Gastroesophageal sphincter (tissue), 4 donors: ENCODE results near the gene TRIM77. TPM values are rescaled to one million over a fixed set of nuclear protein-coding genes. Genes with fewer than 3 reads are reported as not detected.
"Not testable (repeated sequence)": the region's sequence is repeated elsewhere in the genome, so short reads cannot be mapped to it uniquely, and the experiment has no call there.

Source experiments
- ATAC-seq: fragments of 150-250 bp; one replicate; pipeline ENCODE4 v1.9.1; 2016; ENCODE audit warnings: mild to moderate bottlenecking, moderate library complexity
- H3K27ac ChIP-seq, 4 donors: fragments of 200-600 bp; sonication (generic) in 3 of 4; 1 replicate in 3 of 4; 2 replicates in 1 of 4; pipeline ENCODE4 v1.5.1; 2016 to 2019
- H3K27me3 ChIP-seq: fragments of 200-600 bp; sonication (generic); one replicate; pipeline ENCODE4 v1.5.1; 2019
- H3K36me3 ChIP-seq, 2 donors: fragments of 200-600 bp; sonication (generic); one replicate each; pipeline ENCODE4 v1.5.1; 2019; ENCODE audit warnings: control low read depth in 1 of 2
- H3K4me1 ChIP-seq, 3 donors: fragments of 200-600 bp; sonication (generic); 1 replicate in 2 of 3; 2 replicates in 1 of 3; pipeline ENCODE4 v1.5.1; 2016 to 2019; ENCODE audit warnings: control low read depth in 2 of 3
- H3K4me3 ChIP-seq, 2 donors: fragments of 200-600 bp; sonication (generic); one replicate each; pipeline ENCODE4 v1.5.1; 2019; ENCODE audit warnings: mild to moderate bottlenecking in 1 of 2, moderate library complexity in 1 of 2
- H3K9me3 ChIP-seq, 3 donors: fragments of 200-600 bp; sonication (generic); one replicate each; pipeline ENCODE4 v1.5.1; 2017 to 2019; ENCODE audit warnings: control low read depth in 2 of 3
- CTCF ChIP-seq, 4 experiments: fragments of 200-600 bp in 2 of 4; fragments of 450-650 bp in 2 of 4; sonication (generic) in 1 of 4; IDR thresholded peaks; one replicate each; pipeline ENCODE4 v1.5.1; 2017 to 2019; ENCODE audit warnings: antibody characterized with exemption in 4 of 4, mild to moderate bottlenecking in 2 of 4, moderate library complexity in 2 of 4
- EP300 ChIP-seq: sonication (generic); formaldehyde crosslinking; IDR thresholded peaks from one replicate; pipeline ENCODE4 v1.6.1; 2017; ENCODE audit warnings: antibody characterized with exemption, mild to moderate bottlenecking
- POLR2A ChIP-seq, 2 donors: fragments of 450-650 bp; IDR thresholded peaks; one replicate each; pipeline ENCODE4 v1.6.1; 2017; ENCODE audit warnings: antibody characterized with exemption in 2 of 2, mild to moderate bottlenecking in 2 of 2, moderate library complexity in 1 of 2
- POLR2AphosphoS5 ChIP-seq: sonication (generic); formaldehyde crosslinking; IDR thresholded peaks from one replicate; pipeline ENCODE4 v1.6.1; 2017; ENCODE audit warnings: antibody characterized with exemption
- WGBS, 2 donors: methylation state at CpG; one replicate each; pipeline ENCODE4 v1.1.5; 2018; ENCODE audit warnings: low coverage in 1 of 2; 5-methylcytosine and 5-hydroxymethylcytosine counted together
- total RNA-seq, 4 donors: library from RNA; depleted of rRNA; stranded (reverse); fragments of >200 nt; gene quantifications; one replicate each; pipeline ENCODE4 v1.1.0, GENCODE V29; 2016

TRIM77 gene, protein sequence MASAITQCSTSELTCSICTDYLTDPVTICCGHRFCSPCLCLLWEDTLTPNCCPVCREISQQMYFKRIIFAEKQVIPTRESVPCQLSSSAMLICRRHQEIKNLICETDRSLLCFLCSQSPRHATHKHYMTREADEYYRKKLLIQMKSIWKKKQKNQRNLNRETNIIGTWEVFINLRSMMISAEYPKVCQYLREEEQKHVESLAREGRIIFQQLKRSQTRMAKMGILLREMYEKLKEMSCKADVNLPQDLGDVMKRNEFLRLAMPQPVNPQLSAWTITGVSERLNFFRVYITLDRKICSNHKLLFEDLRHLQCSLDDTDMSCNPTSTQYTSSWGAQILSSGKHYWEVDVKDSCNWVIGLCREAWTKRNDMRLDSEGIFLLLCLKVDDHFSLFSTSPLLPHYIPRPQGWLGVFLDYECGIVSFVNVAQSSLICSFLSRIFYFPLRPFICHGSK
- total RNA-seq: not detected

DNA sequence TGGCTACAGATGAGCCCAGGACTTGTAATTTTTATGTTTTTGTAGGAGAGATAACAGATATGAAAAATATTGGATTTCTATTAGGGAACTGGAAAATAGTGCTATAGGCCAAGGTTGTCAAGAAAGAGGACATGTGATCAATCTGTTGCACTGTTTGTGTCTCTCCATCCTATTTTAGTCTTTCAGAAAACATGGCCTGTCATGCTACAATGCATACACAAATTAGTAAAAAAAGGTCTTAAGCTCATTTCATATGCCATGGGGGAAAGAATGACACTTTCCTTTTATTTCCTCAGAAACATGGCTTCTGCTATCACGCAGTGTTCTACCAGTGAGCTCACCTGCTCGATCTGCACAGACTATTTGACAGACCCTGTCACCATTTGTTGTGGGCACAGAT is at the start of gene TRIM77:
TRIM77 (plus strand) TSS at position 301 of the 400 bp plus-strand sequence; CDS start at position 301, 0 bp downstream.
- H3K4me3 ChIP-seq, H3K4me1 ChIP-seq, H3K9me3 ChIP-seq, H3K36me3 ChIP-seq, H3K27me3 ChIP-seq, ATAC-seq, H3K27ac ChIP-seq: not testable (repeated sequence)
- 86 to 87% methylated on average over 2 of the region's 2 CpGs for WGBS, 2 donors

DNA sequence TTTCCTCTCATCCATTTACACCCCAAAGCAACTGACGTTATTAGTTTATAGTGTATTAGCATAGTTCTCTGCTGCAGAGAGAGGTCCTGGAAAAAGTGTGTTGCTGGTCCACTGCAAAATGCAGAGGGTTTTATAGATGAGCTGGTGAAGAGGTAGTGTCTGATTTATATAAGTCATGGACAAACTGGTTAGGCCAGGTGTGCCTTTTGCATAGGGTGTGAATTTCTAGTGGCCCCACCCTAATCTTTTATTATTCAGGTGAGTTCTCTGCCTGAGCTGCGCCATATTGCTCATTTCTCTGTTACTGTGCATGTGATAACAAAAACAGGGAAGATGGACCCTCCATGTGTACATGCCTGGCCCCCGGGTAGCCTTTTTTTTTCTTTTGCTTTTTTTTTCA is 43.1 kb upstream of the TRIM77 start:
- Histone ChIP-seq H3K27ac (no peak overlapping the region), H3K27me3 (no peaks in the 10 kb centered on the region), H3K9me3 (no peaks in the 10 kb centered on the region), H3K36me3 (no peaks in the 10 kb centered on the region), H3K4me1 (no peaks in the 10 kb centered on the region), H3K4me3 (no peak overlapping the region)
- no peak for TF ChIP-seq CTCF (IDR thresholded peaks at IDR 0.05)
- TF ChIP-seq POLR2A (IDR thresholded peaks at IDR 0.05): no peak
- TF ChIP-seq EP300: no peak
- TF ChIP-seq POLR2AphosphoS5: no peak
- no peak for ATAC-seq
- 86 to 93% methylated on average over 3 of the region's 3 CpGs for WGBS, 2 donors

DNA sequence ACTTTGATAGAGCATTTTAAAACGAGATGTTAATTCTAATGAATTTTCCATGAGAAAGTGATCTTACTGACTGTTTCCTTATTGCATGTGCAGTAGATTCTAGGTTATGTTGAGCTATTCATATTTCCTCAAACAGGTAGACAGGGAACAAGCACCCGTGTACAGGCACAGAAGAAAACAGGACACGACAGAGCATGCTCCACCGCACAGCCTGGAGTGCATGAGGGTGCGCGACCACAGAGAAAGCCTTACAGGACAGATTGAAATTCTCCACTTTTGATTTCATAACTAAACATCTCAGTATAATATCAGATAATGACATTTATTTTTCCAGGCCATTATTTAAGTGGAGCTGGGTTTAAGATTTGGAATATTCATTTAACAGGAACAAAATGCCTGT is 41.9 kb upstream of the TRIM77 start:
- WGBS, 2 donors: 56 to 70% methylated on average over 5 to 6 of the region's 6 CpGs
- ATAC-seq, H3K36me3 ChIP-seq, H3K4me3 ChIP-seq, H3K9me3 ChIP-seq, H3K4me1 ChIP-seq, H3K27ac ChIP-seq, H3K27me3 ChIP-seq: not testable (repeated sequence)

- not testable (repeated sequence) for H3K4me1 ChIP-seq, H3K36me3 ChIP-seq, ATAC-seq, H3K4me3 ChIP-seq, H3K27ac ChIP-seq, H3K9me3 ChIP-seq, H3K27me3 ChIP-seq
These were observed 40.5 kb upstream of the TRIM77 start for GRCh38 chr11:89669586-89669985.

DNA sequence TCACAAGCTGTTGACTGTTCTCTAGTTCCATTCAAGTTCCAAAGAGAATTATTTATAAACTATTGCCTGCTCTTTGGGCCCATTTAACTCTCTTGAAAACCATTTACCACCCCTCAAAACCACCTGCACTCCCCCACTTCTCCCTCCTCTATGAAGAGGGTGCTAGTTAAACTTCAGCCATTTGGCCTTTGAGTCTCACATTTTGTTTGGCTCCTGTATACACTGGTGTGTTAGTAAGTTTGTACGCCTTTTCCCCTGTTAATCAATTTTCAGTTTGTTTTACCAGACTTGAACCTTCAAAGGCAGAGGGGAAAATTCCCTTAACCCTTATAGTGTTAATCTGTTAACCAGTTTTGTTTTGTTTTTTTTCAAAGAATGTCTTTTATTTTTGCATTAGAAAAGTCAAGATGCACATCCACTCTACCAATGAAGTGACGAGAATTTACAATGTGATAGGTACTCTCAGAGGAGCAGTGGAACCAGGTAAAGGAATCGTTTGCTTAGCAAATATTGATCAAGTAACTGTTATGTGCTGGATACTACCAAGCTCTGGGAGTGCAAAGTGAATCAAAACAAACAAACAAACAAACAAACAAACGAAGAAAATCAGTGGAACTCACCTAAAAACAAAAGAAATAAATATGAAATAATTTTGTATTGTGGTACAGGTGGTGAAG is 40.0 kb upstream of the TRIM77 start:
- H3K4me3 ChIP-seq, H3K27me3 ChIP-seq, H3K36me3 ChIP-seq, H3K9me3 ChIP-seq, H3K27ac ChIP-seq, ATAC-seq, H3K4me1 ChIP-seq: not testable (repeated sequence)
- 67 to 70% methylated on average over 3 to 4 of the region's 4 CpGs for WGBS, 2 donors

- H3K9me3 ChIP-seq, H3K36me3 ChIP-seq, H3K4me3 ChIP-seq, H3K4me1 ChIP-seq, ATAC-seq, H3K27ac ChIP-seq, H3K27me3 ChIP-seq: not testable (repeated sequence)
These were observed 37.6 kb upstream of the TRIM77 start for GRCh38 chr11:89672547-89672946.

GRCh38 chr11:89673380-89673779 is 36.7 kb upstream of the TRIM77 start:
- H3K27ac ChIP-seq, H3K27me3 ChIP-seq, ATAC-seq, H3K4me3 ChIP-seq, H3K9me3 ChIP-seq, H3K36me3 ChIP-seq, H3K4me1 ChIP-seq: not testable (repeated sequence)
- 61 to 94% methylated on average over 2 of the region's 2 CpGs for WGBS, 2 donors

DNA sequence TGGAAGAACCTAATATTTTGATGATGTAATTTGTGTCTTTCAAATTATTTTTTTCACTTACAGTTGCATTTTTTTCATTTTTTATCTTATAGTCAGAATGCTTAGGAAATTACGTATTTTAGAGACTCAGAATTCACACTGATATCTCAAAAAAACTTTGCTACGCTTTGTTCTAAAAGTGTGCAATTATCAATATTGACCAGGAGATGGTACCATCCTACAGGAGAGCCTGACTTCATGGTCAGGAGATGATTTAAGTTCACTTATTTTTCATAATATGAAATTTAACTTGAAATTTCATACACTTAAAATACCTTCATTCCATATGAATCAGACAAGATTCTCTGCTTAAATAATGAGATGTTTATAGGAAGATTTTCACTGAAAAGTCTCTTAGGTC is 34.7 kb upstream of the TRIM77 start:
- not testable (repeated sequence) for H3K27me3 ChIP-seq, ATAC-seq, H3K4me3 ChIP-seq, H3K36me3 ChIP-seq, H3K27ac ChIP-seq, H3K9me3 ChIP-seq, H3K4me1 ChIP-seq
- 30 to 45% methylated on average over 2 of the region's 2 CpGs for WGBS, 2 donors

GRCh38 chr11:89675948-89676347 is 34.2 kb upstream of the TRIM77 start:
- 20 to 55% methylated on average over 2 to 4 of the region's 4 CpGs for WGBS, 2 donors
- ATAC-seq, H3K9me3 ChIP-seq, H3K36me3 ChIP-seq, H3K27ac ChIP-seq, H3K27me3 ChIP-seq, H3K4me1 ChIP-seq, H3K4me3 ChIP-seq: not testable (repeated sequence)

DNA sequence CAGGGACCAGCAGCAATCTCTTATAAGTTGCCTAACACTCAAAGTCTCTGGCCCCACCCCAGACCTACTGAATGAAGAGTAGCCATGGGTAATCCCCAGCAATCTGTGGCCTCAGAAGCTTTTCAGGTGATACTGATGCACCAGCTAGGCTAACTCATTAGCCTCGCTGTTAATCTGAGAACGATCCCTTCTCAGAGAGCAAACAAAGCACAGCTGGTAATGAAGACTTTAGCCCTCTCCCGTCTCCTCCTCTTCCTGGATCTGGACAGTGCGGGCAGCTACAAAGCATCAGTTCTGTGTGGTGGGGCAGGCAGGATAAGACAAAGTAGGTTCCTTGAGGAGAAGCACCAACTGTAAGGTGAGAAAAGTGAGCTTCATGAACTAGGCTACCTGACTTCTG is 3.0 kb upstream of the TRIM77 start:
- not testable (repeated sequence) for H3K36me3 ChIP-seq, H3K27me3 ChIP-seq, H3K27ac ChIP-seq, ATAC-seq, H3K4me3 ChIP-seq, H3K4me1 ChIP-seq, H3K9me3 ChIP-seq
- 60 to 68% methylated on average over 2 to 3 of the region's 4 CpGs for WGBS, 2 donors

GRCh38 chr11:89724866-89725498 is 14.9 kb downstream of the TRIM77 start:
- not testable (repeated sequence) for H3K4me3 ChIP-seq, ATAC-seq, H3K27me3 ChIP-seq, H3K27ac ChIP-seq, H3K9me3 ChIP-seq, H3K4me1 ChIP-seq, H3K36me3 ChIP-seq
- WGBS, 2 donors: 58 to 60% methylated on average over 2 of the region's 2 CpGs

DNA sequence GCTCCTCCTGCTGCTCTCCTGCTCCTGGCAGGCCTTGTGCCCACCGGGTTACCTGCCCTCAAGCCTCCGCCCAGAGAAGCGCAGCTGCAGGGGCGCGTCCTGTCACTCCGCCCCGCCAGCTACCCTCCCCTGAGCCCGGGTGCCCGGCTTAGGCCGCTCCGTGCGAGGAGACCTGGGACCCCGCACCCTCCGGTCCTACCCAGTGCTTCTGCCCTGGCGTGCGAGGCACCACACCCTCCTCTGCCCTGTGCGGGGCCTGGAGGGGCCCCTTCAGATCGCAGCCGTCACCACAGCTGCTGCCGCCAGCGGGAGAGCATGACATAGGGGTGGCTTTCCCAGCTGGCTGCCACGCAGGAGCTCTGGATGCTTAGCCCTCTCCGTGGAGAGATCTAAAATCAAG is 20.1 kb downstream of the TRIM77 start:
- not testable (repeated sequence) for H3K27ac ChIP-seq, ATAC-seq, H3K4me3 ChIP-seq, H3K4me1 ChIP-seq, H3K27me3 ChIP-seq, H3K36me3 ChIP-seq, H3K9me3 ChIP-seq
- 90 to 94% methylated on average over 4 to 5 of the region's 23 CpGs for WGBS, 2 donors
